NCI-H526 (cell line): ENCODE data around the gene ARFGAP1.

ENCODE experiments used
- DNase-seq, 2 experiments: peaks; one replicate each; lab custom pipeline; 2025; lab: John Stamatoyannopoulos, UW

ARFGAP1 gene

DNA sequence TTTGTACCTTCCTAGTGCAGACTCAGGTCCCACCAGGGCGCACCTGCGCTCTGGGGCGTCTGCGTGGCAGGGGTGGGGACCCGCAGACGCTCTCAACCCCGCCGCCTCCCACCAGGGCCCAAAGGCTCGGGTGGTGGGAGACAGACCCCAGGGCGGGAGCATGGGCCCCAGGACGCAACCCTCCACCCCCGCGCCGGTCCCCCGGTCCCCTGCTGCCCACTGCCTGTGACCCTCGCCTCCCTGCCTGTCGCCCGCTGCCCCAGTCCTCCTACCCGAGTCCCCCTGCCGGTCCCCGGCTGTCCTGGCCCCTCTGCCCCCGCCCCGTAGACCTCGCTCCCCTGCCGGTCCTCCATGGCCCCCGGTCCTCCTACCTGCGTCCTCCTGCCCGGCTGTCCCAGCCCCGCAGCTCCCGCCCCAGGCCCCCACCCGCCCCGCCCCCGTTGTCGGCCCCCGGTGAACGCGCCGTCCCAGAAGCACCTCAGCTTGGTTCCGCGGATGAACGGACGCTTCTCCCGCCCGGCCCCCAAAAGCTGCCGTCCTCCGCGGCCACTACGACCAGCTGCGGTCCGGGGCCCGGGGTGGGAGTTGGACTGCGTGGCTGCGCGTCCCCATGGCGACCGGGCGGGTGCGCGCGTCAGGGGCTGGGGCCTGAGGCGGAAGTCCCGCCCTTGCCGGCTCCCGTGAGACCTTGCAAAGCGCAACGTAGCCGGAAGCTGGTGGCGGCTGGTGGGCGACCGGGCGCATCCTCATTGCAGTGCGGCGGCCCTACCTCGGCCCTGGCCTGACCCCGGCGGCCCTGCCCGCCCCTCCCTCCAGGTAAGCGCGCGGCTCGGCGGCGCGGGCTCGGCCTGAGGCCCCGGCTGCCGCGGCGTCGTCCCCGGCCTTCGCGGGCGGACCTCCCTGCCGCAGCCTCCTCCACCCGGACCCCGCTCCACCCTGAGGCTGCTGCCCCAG, at the start of gene ARFGAP1:
ARFGAP1 (plus strand) TSS at position 709 of the 954 bp plus-strand sequence. CDS start 2,768 bp downstream, outside the sequence.
- DNase-seq: peak; percentile 69 to 96

DNA sequence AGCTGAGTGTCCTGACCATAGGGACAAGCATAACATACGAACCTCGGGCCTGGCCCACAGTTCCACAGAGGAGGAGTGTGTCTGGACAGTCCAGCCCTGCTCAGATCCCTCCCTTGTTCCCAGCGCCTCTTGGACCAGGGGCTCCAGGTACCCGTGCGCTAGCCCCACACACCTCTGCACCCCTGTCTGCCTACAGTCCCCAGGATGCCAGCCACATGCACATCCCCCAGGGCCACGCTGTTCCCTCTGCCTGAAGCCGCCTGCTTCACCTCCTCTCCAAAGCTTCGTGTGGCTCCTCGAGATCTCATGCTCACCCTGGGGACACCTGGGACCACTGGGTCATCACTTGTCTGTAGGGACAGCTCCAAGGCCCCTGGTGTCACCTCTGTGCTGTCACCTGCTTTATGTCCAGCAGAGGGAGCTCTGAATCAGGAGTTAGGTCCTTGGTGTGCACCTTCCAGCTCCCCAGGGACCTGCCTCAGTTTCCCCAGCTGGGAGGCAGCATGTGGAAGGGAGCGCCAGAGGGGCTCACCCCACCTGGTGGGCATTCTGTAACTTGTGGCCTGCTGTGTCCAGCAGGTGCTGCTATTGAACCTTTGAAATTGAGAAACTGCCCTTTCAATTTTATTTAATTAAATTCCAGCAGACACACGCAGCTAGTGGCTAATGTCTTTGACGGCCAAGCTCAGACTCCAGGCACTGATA, 49.3 kb upstream of the ARFGAP1 start:
- peak in 1 of 2 experiments; percentile 68 for DNase-seq

DNA sequence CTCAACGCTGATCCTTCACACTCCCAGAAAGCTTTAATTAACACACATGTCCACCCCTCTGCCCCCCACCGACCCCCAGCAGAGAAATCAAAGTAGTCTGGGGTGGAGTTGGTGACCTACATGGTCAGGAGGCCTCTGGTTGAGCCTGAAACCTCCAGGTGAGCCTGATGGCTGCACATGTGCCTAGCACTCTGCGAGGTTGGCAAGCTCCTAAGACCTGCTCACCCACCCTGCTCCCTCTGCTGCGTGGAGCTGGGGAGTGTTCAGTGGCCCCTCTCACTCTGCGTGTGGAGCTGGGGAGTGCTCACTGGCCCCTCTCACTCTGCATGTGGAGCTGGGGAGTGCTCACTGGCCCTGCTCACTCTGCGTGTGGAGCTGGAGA, 48.8 kb upstream of the ARFGAP1 start:
- no peak for DNase-seq

DNA sequence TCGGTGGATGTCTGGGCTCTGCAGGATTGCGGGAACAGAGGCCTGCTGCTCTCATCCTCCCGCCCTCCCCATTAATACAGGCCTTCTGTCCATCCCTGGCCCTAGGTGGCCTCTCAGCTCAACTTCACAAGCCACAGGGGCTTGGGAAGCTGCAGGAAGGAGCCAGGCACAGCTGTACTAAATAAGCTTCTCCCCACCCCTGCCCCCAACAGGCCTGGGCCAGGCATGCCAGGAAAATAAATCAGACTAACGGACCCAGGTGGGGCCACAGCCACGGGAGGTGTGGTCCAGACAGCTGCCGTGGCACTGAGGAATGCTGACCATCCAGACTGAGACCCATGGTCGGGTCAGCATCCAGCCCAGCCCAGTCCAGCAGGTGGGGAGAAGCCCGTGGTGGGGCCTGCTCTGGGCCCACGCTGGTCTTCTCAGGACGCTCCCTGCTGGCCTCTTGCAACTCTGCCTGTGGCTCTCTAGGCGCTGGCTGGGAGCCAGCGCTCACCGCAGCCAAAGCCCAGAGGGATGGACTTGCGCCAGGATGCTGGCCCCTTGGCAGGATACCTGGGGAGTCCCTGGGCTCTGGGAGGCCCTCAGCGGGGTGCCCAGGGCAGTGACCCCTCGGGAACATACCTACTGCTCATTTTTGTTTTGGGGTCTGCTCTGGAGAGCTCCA, 48.1 kb upstream of the ARFGAP1 start:
- peak in 1 of 2 experiments; percentile 31 for DNase-seq

DNA sequence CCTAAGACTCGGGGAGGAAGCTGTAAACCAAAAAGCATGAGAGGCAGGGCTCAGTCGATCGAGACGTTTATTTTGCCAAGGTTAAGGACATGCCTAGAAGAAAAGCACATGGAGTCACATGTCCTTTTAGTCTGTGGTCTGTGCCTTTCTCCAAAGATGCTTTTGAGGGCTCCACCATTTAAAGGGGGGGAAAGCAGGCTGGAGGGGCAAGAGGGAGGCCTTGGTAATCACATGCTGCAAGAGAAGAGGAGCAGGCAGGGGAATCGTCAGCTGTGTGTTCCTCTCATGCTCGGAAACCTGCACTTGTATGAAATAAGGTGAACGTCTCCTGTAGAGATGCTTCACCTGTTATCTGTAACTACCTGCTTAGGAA, 47.5 kb upstream of the ARFGAP1 start:
- DNase-seq: no peak

DNA sequence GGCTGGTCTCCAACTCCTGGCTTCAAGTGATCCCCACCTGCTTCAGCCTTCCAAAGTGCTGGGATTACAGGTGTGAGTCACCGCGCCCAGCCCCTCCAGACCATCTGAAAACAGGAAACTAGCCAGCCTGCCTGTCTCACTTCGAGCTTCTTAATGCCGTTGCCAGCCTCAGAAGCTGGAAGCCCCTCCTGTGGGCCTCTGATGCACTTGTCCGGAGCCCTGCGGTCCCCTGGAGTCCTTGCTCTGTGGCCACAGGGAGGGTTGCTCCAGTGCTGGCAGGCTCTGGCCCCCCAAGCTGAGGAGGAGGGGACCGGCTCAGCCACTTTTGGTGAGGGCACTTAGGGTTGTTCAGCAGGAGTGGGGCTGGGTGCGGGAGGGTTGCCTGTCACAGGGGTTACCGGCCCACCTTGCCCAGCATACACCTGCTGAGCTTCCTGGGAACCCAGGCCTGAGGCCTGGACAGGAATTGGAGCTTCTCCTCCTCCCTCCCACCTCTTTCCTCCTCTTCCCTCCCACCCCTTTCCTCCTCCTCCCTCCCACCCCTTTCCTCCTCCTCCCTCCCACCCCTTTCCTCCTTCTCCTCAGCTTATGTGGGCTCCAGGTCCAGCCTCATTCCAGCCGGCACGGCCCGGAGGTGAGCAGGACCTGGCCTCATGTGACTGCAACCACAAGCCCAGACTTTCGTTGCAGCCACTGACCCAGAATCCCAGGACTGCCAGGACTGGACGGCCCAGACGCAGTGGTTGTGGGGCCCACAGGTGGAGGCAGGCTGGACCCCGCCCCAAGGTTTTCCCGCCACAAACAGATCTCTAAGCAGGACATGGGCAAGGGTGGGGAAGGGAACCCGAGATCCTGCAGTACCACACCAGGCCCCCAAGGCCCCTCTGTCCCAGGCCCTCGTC, 46.3 kb upstream of the ARFGAP1 start:
- no peak for DNase-seq

DNA sequence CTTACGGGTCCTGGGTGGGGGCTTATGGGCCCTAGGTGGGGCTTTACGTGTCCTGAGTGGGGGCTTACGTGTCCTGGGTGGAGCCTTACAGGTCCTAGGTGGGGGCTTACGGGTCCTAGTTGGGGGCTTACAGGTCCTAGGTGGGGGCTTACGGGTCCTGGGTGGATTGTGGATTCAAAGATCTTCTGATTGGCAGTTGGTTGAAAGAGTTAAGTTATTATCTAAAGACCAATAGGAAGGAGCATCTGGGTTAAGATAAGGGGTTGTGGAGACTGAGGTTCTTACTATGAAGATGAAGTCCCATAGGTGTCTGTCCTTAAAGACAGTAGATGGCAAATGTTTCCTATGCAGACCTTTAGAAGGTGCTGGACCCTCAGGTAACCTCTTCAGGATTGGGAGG, 45.4 kb upstream of the ARFGAP1 start:
- no peak for DNase-seq

DNA sequence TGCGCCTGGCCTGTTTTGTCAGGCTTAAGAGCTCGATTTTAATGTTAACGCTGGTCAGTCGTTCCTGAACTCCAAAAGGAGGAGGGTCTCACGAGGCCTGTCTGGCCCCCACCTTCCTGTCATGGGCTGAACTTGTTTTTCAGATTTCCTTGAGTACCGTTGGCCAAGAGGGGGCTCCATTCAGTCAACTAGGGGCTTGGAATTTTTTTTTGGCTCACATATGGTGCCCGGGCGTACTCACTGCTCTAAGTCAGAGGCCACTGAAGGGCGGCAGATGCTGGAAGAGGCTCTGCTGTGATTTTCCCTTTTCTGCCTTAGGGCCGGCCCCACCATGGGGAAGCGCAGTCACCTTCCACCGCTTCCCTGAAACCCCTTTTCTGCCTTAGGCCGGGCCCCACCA, 43.8 kb upstream of the ARFGAP1 start:
- no peak for DNase-seq

DNA sequence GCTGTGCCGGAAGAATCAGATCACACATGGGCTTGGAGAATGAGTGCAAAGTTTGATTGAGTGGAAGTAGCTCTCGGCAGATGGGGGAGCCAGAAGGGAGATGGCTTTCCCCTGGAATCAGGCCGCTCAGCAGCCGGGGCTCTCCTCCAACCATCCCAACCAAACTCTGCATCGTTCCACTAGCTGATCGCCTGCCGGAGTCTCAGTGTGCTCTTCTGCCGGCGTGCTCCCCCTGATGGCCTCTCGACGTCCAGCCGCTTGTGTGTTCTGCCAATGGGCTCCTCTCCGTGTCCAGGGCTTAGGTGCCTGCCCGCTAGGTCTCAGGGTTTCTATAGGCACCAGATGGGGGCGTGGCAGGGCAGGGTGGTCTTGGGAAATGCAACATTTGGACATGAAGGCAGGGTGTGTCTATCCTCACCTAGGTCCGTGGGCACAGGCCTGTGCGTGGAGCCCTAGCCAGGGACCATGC, 41.8 kb upstream of the ARFGAP1 start:
- DNase-seq: peak; percentile 35 to 78

DNA sequence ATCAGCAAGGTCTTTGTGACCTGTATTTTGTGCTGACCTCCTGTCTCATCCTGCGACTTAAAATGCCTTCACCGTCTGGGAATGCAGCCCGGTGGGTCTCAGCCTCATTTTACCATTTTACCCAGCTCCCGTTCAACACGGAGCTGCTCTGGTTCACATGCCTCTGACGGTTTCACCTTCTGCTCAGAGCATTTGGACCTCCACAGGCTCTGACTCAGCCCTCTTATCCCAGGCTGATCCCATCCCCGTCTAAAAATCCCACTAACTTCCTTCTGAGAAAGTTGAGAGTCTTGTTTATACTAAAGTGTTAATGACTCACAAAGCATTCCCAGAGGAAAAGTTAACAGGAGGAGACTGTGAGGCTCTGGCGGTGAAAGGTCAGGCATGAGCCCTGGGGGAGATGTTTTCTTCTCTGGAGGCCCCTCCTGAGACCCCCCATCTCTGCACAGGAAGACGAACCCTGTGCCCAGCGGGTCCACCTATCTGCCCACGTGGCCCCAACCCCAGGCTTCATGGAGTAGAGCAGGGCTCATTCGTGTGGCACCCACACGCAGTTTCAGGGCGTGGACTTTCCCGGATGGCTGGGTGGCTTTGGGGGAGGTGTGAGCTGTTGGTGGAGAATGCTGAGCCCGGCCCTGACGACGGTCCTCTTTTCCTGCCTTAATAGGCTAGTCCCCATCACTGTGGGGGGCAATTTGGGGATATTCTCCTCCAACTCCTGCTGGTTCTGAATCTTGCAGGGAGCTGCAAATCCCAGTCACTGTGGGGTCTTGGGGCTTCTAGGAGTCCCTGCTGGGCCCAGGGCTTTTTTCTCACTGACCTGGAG, 40.2 kb upstream of the ARFGAP1 start:
- no peak for DNase-seq

DNA sequence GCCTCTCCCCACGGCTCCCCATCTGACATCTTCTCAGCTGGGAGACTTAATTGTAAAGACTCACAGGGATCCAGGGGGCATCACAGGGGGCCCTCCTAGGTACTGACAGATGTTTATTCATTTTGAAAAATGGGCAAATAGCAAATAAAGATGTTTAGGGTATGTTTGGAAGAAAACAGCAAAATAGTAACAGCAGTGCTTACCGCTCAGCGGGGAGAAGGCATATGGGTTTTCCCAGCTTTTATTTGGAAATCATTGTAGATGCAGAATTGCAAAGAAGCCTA, 39.6 kb upstream of the ARFGAP1 start:
- no peak for DNase-seq

DNA sequence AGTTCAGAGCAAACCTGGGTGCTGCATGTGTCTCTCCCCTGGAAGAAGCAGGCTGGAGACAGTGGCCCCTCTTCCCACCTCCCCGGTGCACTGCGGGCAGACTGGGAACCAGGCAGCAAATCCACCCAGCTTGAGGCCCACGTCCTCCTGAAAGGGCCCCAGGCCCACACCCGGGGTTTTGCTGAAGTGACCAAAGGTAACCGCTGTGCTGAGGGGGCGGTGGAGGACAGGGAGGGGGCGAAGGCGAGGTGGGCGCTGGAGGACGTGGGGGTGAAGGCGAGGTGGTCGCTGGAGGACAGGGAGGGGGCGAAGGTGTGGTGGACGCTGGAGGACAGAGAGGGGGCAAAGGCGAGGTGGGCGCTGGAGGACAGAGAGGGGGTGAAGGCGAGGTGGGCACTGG, 38.7 kb upstream of the ARFGAP1 start:
- no peak for DNase-seq

DNA sequence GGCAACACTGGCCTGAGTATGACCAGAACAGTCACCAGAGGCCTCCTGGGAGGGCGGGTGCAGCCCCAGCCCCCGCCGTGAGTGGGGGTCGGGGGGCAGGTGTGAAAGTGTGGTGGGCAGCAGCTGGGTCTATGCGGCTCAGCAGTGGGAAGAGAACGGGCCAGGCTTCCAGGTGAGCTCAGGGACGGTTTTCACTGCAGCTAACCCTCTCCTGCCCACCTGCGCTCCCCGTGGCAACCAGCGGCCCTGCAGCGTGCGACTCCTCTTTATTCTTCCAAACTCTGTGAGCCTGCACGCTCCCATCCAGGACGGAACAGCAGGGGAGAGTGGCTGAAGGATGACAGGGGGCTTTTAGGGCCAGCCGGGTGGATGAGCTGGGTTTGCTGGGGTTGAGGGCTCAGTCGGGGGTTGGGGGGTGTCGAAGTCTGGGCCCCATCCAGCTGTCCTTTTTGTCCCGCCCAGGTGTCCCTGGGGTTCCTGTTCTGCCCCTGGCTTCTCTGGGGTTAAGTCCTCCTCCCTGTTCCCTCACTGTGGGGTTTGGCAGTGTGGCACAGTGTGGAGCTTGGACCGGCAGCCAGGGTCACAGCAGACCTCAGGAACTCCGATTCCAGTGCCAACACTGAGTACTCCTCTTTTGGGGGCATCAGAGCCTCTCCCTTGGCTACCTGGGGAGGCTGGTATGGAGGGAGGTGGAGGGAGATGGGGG, 37.8 kb upstream of the ARFGAP1 start:
- peak in 1 of 2 experiments; percentile 91 for DNase-seq

DNA sequence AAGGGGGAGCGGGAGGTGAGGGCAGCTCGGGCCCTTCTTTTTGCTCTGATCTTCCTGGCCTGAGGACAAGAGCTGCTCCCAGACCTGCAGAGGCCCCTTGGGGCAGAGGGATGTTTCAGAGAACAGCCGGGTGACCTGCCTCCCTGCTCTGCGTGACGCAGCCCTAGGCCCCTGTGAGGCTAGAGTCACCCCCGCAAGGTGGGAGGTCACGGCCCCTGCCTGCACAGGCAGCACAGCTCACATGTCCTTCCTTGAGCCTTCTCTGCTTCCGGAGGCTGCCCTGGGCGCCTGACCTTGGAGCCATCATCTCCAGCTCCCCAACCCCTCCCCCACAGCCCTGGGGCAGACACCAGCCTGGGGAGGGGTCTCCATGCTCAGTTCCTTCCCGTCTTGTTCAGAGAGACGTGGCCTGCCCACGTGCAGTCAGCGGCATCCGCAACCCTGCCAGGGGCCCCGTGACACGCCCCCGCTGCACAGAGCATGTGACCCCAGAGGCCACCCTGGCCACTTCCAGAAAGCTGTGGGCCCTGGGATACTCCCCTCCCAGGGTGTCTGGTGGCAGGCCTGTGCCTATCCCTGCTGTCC, 37.1 kb upstream of the ARFGAP1 start, which contains the start of gene BIRC7:
BIRC7 (plus strand) TSS at position 507 of the 585 bp plus-strand sequence. CDS start 192 bp downstream, outside the sequence.
- DNase-seq: no peak

DNA sequence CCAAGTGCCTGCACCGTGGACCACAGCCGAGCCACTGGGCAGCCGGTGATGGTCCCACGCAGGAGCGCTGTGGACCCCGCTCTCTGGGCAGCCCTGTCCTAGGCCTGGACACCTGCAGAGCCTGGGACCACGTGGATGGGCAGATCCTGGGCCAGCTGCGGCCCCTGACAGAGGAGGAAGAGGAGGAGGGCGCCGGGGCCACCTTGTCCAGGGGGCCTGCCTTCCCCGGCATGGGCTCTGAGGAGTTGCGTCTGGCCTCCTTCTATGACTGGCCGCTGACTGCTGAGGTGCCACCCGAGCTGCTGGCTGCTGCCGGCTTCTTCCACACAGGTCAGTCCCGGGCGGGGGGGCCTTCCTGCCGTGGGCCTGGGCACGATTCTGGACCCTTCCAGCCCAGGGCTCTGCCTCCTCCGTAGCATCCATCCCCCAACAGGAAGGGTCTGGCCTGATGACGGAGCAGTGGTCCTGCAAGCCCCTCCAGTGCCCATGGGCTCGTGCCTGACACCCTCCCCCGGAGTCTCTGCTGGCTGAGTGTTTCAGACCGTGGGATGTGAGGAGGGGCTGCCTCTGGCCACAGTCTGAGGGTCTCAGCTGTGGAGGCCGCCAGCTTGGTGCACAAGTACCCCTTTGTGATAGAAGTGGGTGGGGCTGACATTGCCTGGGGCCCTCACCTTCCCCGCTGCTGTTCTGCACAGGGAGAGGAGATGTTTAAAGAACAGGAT, 36.3 kb upstream of the ARFGAP1 start:
- DNase-seq: no peak

DNA sequence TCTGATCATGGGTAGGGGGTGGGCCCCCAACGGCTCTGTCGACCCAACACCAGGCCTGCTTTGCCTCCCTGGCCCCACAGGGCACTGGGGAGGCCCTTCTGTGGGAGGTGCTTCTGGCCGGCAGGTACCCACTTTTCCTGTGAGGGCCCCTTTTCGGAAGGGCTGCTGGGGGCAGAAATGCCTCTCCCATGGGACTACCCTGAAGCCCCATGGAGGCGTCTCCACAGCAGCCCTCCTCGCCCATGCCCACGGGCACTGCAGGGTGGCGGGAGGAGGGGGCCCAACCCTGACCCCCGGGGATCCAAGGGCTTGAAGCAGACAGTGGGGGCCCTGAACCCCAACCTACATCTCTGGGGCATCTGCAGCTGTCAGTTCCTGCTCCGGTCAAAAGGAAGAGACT, 34.6 kb upstream of the ARFGAP1 start:
- DNase-seq: no peak

DNA sequence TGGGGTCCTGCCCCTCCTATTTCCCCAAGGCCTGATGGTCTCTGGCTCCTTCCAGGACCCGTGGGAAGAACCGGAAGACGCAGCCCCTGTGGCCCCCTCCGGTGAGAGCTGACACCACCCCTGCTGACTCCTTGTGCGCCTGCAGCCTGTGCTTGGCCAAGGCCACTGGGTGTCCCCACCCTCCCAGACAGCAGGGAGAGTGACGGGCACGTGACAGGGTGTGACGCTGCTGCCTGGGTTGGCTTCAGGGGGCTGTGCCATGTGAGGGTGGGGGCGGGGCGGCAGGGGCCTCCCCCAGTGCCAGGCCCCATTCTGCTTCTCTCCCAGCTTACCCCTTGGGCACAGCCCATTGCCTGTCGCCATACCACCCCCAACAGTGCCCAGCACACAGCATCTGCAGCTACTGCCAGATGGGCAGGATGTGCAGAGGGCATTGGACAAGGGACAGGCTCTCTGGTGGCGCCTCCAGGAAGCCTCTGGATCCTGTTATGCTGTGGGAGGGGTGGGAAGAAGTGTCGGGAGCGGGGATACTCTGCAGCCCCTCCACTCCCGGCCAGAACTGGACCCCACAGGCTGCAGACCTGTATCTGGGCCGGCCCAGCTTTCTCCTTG, 34.0 kb upstream of the ARFGAP1 start:
- no peak for DNase-seq

DNA sequence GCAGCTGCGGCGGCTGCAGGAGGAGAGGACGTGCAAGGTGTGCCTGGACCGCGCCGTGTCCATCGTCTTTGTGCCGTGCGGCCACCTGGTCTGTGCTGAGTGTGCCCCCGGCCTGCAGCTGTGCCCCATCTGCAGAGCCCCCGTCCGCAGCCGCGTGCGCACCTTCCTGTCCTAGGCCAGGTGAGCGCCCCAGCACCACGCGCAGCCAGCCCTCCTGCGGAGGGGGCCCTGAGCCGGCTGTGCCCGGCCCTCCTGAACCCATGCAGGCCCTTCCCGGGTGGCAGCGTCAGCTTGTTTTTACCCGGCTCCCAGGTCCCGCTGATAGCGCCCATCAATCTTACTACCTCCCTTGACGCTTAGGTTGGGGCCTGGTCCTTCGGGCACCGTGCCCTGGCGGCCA, 33.2 kb upstream of the ARFGAP1 start:
- no peak for DNase-seq

DNA sequence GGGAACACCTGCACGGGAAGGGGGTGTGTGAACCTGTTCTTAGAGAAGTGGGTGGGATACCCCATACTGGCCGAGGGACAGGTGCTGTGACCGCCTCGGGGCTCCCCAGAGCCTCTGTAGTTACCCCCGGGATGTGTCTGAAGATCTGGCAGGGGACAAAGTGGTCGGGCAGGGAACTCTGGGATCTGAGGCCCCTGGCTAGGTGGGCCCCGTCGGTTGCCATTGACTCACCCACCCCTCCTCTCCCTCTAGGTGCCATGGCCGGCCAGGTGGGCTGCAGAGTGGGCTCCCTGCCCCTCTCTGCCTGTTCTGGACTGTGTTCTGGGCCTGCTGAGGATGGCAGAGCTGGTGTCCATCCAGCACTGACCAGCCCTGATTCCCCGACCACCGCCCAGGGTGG, 32.6 kb upstream of the ARFGAP1 start:
- DNase-seq: no peak
